Limb (tissue), 2 donors: ENCODE data around the gene WDR55.
"Not testable (repeated sequence)": the region's sequence is repeated elsewhere in the genome, so short reads cannot be mapped to it uniquely, and the experiment has no call there.

Experiments used
- DNase-seq, 2 donors: peaks; one replicate each; pipeline ENCODE4 v3.0.0-alpha.2; 2016; ENCODE audit errors: extremely low spot score in 2 of 2

Gene WDR55, protein sequence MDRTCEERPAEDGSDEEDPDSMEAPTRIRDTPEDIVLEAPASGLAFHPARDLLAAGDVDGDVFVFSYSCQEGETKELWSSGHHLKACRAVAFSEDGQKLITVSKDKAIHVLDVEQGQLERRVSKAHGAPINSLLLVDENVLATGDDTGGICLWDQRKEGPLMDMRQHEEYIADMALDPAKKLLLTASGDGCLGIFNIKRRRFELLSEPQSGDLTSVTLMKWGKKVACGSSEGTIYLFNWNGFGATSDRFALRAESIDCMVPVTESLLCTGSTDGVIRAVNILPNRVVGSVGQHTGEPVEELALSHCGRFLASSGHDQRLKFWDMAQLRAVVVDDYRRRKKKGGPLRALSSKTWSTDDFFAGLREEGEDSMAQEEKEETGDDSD

DNA sequence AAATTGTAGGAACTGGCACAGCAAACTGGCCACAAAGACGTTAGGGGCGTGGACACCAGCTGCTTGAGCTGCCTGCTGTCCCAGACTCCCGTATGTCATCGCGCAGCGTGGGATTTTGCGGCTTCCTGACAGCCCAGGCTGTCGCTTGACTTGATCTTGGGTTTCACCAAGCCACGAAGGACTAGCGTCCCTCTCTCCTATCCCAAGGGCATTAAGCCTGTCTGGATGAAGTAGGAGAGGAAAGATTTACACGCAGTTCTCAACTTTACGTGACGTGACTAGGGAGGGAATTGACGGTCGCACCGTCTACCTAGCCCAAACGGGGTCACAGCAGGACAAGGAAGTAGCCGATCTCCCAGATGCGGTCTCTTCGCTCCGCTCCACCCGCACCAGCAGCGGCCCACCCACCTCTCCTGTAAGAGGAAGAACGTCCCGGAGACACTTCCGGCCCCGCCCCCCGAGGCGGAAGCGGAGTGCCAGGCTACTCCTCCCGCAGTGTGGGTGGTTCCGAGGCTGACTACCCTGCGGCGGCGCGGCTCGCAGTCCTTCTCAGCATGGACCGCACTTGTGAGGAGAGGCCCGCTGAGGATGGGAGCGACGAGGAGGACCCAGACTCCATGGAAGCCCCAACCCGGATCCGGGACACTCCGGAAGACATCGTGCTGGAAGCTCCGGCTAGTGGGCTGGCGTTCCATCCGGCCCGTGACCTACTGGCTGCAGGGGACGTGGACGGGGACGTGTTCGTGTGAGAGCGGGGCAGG, at the start of gene WDR55:
Gene WDR55, plus strand, starts transcription at position 546 of the 761 bp plus-strand sequence. Its CDS starts 9 bp downstream, at position 555.
- DNase-seq = peak; percentile 91 to 95

DNA sequence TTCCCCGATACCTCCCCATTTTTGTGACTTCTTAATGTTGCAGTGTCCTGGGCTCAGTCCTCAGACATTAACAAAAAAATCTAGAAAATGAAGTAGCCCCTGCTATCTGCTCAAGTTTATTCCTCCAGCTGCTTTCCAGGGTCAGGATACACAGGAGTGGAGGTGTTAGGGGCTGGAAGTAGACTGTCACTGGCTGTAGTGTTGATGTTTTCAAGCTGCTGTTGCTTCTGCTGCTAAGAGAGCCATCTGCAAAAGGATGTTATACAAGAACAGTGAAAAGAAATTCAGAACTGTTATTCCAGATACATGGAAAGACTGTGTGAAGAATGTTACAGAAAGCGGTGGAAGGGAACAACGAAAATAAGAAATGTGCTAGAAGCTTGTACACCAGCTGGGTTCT, 42.4 kb upstream of the WDR55 start:
- no peak for DNase-seq

DNA sequence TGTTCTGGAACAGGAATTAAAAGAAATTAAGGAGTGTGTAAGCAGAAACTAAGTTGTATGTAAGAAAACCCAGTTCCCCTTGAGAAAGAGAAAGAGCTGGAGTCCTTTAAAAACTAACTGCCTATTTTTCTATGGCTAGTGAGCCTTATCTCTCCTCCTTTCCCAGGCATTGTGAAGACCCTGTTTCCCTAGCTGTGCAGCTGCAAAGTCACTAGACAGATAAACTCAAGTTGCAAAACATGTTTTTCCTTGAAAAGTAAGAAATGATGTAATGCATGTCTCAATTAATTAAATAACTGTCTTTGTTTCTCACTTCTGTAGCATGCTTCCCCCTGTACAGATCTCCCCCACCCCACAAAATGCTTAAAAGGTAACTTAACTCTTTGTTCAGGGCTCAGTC, 41.6 kb upstream of the WDR55 start:
- not testable (repeated sequence) for DNase-seq

DNA sequence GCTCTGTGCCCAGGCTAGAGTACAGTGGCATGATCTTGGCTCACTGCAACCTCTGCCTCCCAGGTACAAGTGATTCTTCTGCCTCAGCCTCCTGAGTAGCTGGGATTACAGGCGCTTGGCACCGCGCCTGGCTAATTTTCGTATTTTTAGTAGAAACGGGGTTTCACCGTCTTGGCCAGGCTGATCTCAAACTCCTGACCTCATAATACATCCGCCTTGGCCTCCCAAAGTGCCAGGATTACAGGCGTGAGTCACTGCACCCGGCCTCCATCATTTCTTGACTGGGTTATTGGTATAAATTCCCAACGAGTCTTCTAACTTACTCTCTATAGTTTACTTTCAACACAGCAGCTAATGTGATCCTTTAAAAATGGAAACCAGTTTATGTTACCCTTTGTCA, 39.8 kb upstream of the WDR55 start:
- DNase-seq = not testable (repeated sequence)

DNA sequence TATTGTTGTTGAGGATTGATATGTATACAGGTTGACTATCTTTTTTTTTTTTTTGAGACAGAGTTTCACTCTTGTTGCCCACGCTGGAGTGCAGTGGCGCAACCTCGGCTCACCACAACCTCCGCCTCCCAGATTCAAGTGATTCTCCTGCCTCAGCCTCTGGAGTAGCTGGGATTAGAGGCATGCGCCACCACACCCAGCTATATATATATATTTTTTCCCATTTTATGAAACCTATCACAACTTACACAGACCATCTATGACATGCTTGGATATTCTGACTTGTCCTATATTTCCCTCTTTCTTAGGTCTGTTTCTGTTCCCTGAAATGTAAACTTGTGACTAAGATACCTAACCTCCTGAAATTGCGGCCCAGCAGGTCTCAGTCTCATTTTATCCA, 36.7 kb upstream of the WDR55 start:
- DNase-seq = no peak

DNA sequence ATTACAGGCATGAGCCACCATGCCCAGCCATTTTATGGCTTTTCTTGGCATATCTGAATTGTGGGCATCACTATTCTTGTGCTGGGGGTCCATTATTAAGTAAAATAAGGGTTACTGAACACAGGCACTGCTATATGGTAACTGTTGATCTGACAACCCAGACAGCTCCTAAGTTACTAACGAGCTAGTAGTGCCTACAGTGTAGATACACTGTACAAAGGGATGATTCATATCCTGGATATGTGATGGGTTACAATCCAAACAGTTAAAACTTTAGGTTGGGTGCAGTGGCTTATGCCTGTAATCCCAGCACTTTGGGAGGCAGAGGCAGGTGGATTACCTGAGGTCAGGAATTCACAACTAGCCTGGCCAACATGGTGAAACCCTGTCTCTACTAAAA, 36.0 kb upstream of the WDR55 start:
- DNase-seq = no peak

DNA sequence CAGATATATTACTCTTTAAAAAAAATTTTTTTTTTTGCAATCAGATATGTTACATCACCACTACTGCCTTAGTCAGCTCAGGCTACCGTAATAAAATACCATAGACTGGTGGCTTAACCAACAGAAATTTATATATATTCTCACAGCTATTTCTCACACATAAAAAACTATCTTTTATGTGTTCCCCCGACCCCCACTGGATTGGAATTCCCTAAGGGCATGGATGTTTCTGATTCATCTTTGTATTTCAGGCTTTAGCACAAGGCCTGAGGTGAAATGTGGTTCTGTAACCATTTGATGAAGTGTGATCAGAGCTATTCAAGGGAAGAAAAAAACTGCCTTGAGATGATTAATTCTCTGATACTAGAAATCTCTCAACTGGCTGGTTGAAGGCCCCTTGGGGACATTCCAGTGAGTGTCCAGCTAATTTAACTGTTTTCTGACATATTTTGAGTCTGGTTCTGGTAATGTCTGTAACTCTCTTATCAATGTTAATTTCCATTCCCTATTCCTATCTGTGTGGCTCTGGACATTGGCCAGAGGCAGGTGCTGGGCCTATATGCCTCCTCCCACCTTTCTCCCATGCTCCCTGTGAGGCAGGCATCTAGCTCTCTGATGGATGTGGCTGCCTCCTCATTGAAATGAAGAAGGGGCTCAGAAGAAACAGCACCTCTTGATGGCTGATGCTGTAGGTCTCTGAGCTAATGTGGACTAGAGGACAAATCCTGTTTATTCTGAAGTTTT, 34.2 kb upstream of the WDR55 start:
- no peak for DNase-seq

DNA sequence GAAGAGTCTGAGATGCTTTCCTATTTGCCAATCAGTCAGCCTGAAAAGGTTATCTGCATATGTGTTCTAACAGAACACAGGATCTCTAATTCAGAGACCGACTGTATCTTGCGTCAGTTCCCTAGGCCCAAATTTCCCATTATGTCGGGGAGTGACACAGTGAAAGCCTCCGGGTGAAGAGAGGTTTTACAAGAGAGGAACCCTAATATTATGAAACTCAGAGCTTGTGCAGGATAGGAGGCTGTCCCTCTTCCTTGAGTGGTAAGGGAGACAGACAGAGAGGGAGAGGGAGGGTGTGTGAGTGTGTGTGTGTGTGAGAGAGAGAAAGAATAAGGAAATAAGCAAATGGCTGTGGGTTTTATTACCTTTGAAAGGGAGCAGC, 33.7 kb upstream of the WDR55 start:
- DNase-seq = no peak

DNA sequence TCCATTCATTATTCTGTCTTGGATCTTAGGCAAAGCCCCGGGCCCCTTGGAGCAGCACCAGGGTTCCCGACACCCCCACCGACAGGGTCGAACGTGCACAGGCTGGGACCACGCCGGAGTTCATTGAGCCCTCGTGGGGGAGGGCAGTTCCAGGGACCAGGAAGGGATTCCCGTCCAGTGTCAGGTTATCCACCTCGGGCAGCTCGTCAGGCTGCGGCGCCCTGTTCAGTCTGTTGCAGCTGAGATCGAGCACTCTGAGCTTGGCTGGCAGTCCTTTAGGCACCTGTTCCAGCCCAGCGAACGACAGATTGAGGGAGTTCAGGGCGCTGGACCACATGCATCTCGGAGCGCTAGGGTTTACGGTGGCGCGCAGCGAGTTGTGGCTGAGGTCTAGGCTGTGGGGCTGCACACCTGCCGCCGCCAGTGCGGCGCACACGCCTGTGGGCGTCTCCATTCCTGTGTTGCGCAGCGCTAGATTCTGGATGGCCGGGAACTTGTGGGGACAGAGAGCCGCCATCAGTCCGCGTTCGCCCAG, 32.8 kb upstream of the WDR55 start:
- peak in 1 of 2 donors; percentile 38 for DNase-seq

DNA sequence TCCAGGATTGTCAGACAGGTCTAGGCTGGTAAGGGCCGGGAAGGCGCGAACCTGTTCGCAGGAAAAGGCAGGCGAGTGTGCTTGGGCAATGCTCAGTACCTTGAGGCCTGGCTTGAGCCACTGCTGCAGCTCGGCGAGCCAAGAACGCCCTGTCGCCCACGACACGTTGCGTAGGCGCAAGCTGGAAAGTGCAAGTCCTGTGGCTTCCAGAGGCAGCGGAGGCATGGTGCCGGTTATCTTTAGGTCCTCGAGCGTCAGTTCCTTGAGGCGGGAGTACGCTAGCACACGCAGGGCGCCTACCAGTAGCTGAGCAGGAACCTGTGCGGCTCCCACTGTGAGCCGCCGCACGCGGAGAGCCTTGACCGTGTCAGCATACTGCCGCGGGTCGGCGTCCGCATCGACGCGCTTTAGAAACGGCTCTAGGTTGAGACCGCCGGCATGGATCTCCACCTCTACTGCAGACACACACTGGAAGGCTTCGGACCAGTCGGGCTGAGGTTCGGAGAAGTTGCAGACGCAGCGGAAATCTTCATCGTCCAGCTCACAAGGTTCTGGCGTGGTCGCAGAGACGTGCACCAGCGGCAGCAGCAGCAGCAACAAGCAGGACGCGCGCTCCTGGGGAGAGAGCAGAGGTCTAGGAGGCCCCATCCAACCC, 32.2 kb upstream of the WDR55 start:
- peak in 1 of 2 donors; percentile 47 for DNase-seq

DNA sequence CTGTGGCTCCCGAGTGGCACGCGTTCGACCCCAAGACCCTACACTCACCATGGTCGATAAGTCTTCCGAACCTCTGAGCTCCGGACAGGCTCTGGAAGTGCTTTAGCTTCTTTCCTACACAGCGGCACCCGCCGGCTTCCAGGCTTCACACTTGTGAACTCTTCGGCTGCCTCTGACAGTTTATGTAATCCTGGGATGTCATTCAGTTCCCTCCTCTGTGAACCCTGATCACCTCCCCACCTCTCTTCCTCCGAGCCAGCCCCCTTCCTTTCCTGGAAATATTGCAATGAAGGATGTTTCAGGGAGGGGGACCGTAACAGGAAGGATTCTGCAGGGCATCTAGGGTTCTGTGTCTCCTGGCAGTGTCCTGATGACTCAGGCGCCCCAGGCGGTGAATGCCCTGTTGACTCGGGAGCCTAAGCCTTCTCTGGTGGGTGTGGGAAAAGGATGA, 31.7 kb upstream of the WDR55 start, which contains the start of gene CD14:
Gene CD14, minus strand, starts transcription at position 155 of the 451 bp plus-strand sequence. Its CDS starts 104 bp downstream, at position 51.
- no peak for DNase-seq

DNA sequence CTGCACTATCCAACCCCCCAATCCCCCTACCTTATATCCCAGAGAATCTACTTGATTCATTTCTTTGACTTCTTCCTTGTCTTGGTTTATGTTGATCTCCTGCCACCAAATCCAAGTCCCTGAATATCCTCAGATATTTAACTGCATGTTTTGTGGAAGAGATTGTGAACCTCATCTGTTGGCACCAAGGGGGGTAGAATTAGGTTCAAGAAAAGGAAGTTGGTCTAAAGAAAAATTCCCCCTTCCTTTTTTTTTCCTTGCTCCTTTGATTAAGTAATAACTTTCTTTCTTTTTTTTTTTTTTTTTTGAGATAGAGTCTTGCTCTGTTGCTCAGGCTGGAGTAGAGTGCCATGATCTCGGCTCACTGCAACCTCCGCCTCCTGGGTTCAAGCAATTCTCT, 31.2 kb upstream of the WDR55 start:
- no peak for DNase-seq

DNA sequence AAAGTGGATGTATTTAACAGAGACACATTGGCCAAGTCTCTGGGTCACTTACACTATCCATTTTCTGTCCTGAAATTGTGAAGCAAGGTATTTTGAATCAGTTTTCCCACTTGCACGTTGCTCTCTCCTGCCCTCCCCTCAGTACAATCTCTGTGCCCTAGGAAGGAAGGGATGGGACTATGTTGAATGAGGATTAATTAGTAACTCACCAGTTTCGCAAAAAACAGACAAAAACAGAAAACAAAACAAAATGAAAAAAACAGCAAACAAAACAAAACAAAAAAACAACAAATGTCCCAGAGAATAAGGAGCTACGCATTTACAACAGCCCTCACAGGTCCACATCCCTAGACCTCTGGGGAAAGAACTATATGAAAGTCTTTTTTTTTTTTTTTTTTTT, 30.6 kb upstream of the WDR55 start:
- no peak for DNase-seq

DNA sequence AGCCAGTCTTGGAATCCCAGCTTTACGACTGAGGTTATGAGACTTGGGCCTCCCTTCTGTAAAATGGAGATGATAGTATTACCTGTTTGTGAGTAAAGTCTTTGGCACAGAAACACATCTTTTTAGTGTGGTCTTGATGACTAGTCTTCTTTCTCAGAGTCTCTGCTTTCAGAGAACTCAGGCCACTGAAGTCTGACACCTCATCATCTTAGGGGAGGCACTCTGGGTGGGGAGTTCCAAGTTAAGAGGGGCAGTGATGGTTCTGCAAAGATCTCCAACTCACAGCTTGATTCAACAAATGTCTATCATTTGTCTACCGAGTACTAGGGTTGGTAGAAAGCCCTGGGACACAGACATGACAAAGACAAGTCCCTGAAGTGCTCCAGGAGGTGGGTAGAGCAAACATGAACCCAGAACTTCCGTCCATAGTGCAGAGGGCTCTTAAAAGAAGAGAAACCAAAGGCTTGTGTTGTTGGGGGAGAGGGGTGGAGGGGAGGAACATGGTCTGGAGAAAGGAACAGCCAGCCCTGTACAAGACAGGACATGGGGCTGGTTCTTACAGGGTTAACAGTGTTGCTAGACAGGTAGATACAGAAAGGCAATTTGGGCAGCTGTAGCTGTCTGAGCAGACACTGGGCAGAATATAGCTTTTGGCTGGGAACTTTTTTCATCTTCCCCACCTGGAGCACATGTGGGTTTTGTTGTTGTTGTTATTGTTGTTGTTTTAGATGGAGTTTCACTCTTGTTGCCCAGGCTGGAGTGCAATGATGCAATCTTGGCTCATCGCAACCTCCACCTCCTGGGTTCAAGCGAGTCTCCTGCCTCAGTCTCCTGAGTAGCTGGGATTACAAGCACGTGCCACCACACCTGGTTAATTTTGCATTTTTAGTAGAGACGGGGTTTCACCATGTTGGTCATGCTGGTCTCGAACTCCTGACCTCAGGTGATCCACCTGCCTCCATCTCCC, 29.1 kb upstream of the WDR55 start:
- no peak for DNase-seq

DNA sequence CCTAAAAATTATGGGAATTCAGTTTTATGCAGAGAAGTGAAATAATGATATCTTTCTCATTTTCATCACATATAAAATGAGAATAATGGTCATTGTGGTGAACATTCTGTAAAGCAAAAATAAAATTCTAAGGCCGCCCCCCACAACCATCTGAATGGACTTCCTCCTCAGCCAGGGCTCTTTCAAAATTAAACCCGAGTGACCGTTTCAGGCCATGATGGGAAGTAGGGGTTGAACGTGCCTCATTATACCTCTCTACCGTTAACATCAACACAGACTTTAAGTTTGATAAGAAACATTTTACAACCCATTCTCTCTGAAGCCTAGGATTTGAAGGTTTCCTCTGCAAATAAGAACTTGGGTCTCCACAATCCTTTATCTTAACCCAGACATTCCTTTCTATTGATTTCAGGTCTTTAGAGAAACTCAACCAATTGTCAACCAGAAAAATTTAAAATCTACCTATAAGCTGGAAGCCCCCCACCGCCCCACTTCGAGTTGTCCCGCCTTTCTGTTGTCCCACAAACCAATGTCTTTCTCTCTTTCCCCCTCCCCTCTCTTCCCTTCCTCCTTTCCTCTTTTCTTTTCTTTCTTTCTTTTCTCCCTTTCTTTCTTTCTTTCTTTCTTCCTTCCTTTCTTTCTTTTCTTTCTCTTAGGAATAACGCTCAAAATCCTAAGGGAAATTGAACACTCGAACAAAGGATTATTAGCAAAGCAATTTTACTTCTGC, 27.2 kb upstream of the WDR55 start:
- no peak for DNase-seq

DNA sequence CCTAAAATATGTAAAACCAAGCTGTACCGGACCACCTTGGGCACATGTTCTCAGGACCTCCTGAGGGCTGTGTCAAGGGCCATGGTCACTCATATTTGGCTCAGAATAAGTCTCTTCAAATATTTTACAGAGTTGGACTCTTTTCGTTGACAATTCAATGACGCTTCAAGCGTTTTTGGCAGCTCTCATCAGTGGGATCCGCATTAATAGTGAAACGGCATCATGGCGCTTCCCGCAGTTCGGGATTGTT, 25.9 kb upstream of the WDR55 start:
- not testable (repeated sequence) for DNase-seq

DNA sequence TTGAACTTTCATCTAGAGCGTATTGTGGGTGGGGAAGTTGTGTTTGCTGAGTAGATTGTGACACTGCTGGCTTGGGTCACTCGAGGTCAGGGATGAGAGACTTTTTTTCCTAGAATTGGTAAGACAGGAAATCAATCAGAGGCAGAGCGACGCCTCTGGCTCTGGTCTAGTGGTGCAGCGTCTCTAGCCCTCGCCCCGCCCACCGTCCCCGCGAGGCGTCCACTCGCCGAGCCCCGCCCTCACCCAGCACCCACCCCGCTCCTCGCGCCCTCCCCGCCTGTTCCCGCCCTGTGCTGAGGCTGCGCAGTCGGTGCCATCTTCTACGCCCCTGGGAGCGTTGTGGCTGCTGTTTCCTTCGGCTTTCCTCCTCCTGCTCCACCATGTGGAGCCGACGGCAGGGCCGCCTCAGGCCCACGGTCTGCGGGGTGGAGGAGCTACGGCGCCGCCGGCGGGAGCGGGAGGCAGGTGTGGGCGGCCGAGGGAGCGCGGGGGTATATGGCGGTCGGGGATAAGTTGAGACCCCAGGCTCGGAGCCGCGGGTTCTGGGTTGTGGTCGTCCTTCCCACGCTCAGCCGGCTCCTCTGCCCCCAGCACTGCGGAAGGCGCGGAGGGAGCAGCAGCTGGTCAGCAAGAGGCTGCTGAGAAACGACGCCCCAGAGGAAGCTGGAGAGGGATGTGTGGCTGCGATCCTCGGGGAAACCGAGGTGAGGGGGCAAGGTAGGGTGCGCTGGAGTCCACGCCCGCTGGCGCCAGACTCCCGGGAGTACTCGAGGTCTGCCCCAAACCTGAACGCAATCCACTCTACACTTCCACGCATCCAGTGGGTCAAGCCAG, 25.3 kb upstream of the WDR55 start, which contains the start of gene TMCO6:
Gene TMCO6, plus strand, starts transcription at position 304 of the 834 bp plus-strand sequence. Its CDS starts 77 bp downstream, at position 381.
- peak; percentile 91 to 96 for DNase-seq

DNA sequence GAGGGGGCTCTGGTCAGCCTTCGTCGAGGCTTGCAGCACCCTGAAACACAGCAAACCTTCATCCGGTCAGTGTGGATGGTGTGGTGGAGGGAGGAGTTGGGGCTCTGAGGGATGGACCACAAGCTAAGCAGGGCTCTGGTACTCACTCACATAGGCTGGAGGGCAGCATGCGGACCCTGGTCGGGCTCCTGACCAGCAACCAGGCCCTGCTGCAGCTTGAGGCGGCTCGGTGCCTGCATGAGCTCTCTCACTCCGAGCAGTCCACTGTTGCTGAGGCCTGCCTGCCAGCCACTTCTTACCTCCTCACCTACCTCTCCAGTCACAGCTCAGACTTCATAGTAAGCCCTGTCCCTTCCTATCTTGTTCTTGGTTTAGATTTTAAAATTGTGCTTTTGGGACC, 23.0 kb upstream of the WDR55 start:
- DNase-seq = no peak
